ENCODE measurements around the gene THSD7A.

THSD7A gene

GRCh38 chr7:11747715-11748485, 84.1 kb downstream of the THSD7A start:
- no peak overlapping the region for H3K9ac ChIP-seq (ENCODE audit: low read length)
- DNase-seq = no peak
- H3K36me3 ChIP-seq (replicated peaks; ENCODE audit: insufficient read depth, low read length) = no peaks in the 10 kb centered on the region
- no peaks in the 10 kb centered on the region for H3K79me2 ChIP-seq (ENCODE audit: low read length)
- H4K20me1 ChIP-seq (ENCODE audit: insufficient read depth, low read length) = no peaks in the 10 kb centered on the region
- H3K4me3 ChIP-seq (ENCODE audit: low read length) = no peak overlapping the region
- no peak overlapping the region for H3K4me2 ChIP-seq (ENCODE audit: low read depth, low read length)
- H3K4me1 ChIP-seq (ENCODE audit: low read length) = no peaks in the 10 kb centered on the region
- H3K9me2 ChIP-seq (replicated peaks; ENCODE audit: insufficient read depth, low read length) = no peaks in the 10 kb centered on the region
- H3K9me3 ChIP-seq (replicated peaks; ENCODE audit: insufficient read depth, low read length) = no peaks in the 10 kb centered on the region
- no peak overlapping the region for H3K27ac ChIP-seq (ENCODE audit: low read length)
- H3K27me3 ChIP-seq (replicated peaks; ENCODE audit: insufficient read depth, low read length) = no peaks in the 10 kb centered on the region
- H2AFZ ChIP-seq (ENCODE audit: low read length) = no peak overlapping the region
- H3F3A ChIP-seq (ENCODE audit: insufficient read depth, low read length) = no peaks in the 10 kb centered on the region
- TF ChIP-seq EZH2phosphoT487 (IDR thresholded peaks at IDR 0.05; ENCODE audit: low read length) (no peak), EZH2 (optimal IDR thresholded peaks at IDR 0.05; ENCODE audit: low read depth, low read length) (no peak), CTCF (IDR thresholded peaks at IDR 0.05; ENCODE audit: low read length) (no peak)

GRCh38 chr7:11746591-11746990, 85.4 kb downstream of the THSD7A start:
- DNase-seq = no peak
- no peak for TF ChIP-seq CTCF (IDR thresholded peaks at IDR 0.05; ENCODE audit: low read length)
- no peak for TF ChIP-seq EZH2phosphoT487 (IDR thresholded peaks at IDR 0.05; ENCODE audit: low read length)
- TF ChIP-seq EZH2 (optimal IDR thresholded peaks at IDR 0.05; ENCODE audit: low read depth, low read length) = no peak
- no peaks in the 10 kb centered on the region for H3K4me1 ChIP-seq (ENCODE audit: low read length)
- no peaks in the 10 kb centered on the region for H3K9me3 ChIP-seq (replicated peaks; ENCODE audit: insufficient read depth, low read length)
- H3K36me3 ChIP-seq (replicated peaks; ENCODE audit: insufficient read depth, low read length) = no peaks in the 10 kb centered on the region
- H2AFZ ChIP-seq (ENCODE audit: low read length) = no peak overlapping the region
- no peaks in the 10 kb centered on the region for H3F3A ChIP-seq (ENCODE audit: insufficient read depth, low read length)
- no peak overlapping the region for H3K4me3 ChIP-seq (ENCODE audit: low read length)
- H3K27ac ChIP-seq (ENCODE audit: low read length) = no peak overlapping the region
- H4K20me1 ChIP-seq (ENCODE audit: insufficient read depth, low read length) = no peaks in the 10 kb centered on the region
- no peaks in the 10 kb centered on the region for H3K79me2 ChIP-seq (ENCODE audit: low read length)
- no peaks in the 10 kb centered on the region for H3K27me3 ChIP-seq (replicated peaks; ENCODE audit: insufficient read depth, low read length)
- no peak overlapping the region for H3K4me2 ChIP-seq (ENCODE audit: low read depth, low read length)
- H3K9ac ChIP-seq (ENCODE audit: low read length) = no peak overlapping the region
- H3K9me2 ChIP-seq (replicated peaks; ENCODE audit: insufficient read depth, low read length) = no peaks in the 10 kb centered on the region

GRCh38 chr7:11743548-11743947, 88.5 kb downstream of the THSD7A start:
- Histone ChIP-seq H3F3A (ENCODE audit: insufficient read depth, low read length) (no peaks in the 10 kb centered on the region), H3K79me2 (ENCODE audit: low read length) (no peaks in the 10 kb centered on the region), H3K4me3 (ENCODE audit: low read length) (no peak overlapping the region), H2AFZ (ENCODE audit: low read length) (no peak overlapping the region), H3K36me3 (replicated peaks; ENCODE audit: insufficient read depth, low read length) (no peaks in the 10 kb centered on the region), H4K20me1 (ENCODE audit: insufficient read depth, low read length) (no peaks in the 10 kb centered on the region), H3K27me3 (replicated peaks; ENCODE audit: insufficient read depth, low read length) (no peaks in the 10 kb centered on the region), H3K4me1 (ENCODE audit: low read length) (no peaks in the 10 kb centered on the region), H3K9me2 (replicated peaks; ENCODE audit: insufficient read depth, low read length) (no peaks in the 10 kb centered on the region), H3K4me2 (ENCODE audit: low read depth, low read length) (no peak overlapping the region), H3K9me3 (replicated peaks; ENCODE audit: insufficient read depth, low read length) (no peaks in the 10 kb centered on the region), H3K9ac (ENCODE audit: low read length) (no peak overlapping the region), H3K27ac (ENCODE audit: low read length) (no peak overlapping the region)
- DNase-seq = no peak
- TF ChIP-seq CTCF (IDR thresholded peaks at IDR 0.05; ENCODE audit: low read length) (no peak), EZH2 (optimal IDR thresholded peaks at IDR 0.05; ENCODE audit: low read depth, low read length) (no peak), EZH2phosphoT487 (IDR thresholded peaks at IDR 0.05; ENCODE audit: low read length) (no peak)
